ENCODE data around the gene BSCL2.
A peak's percentile ranks its signal among the peaks of the same experiment; 100 is the strongest.

Gene BSCL2

DNA sequence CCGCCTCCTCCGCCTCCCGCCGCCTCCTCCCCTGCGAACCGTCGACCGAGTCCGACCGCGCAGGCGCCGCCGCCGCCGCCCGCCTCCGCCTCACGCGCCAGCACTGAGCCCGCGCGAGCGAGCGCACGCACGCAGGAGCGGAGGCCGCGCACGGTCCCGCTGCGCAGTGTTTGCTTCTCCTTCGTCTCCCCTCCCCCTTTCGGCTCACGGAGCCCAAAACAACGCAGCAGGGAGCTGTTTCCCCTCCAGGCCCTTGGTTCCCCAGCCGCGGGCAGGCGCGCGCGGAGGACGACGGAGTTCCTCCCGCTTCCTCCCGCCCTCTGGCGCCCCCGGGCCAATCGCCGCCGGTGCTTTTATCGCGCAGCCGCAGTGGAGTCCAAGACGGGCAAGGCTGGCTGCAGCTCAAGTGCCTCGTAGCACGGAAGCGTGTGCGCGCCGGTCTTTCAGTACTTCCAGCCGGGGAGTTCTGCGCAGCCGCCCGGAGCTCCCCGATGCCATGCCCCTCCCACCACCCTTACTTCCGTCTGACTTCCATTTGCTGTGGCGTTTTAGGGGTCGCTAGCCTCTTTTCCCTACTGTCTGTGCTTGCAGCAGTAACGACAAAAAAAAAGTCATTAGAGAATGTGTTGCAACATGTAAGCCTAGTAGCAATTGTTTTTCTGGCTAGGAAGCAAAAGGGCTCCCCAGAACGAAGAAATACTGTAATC is 20.1 kb upstream of the BSCL2 start, which contains the start of gene HNRNPUL2:
TSS of gene HNRNPUL2 (minus strand) at position 293 of the 707 bp plus-strand sequence. CDS start 301 bp downstream, outside the sequence.
- peaks cover 22% of the 10 kb centered on the region for H3K36me3 Mint-ChIP-seq
- H3K9me3 Mint-ChIP-seq = no peaks in the 10 kb centered on the region
- peak within 1 kb of the TSS; percentile 94 for H3K4me3 Mint-ChIP-seq
- H3K27me3 Mint-ChIP-seq = no peaks in the 10 kb centered on the region
- H3K4me1 Mint-ChIP-seq = peaks cover 27% of the 10 kb centered on the region
- peak within 1 kb of the TSS; percentile 96 for H3K27ac Mint-ChIP-seq
- DNase-seq (ENCODE audit: low spot score in 2 of 2) (peak; percentile 95 to 97), ATAC-seq (ENCODE audit: low read depth) (peak; percentile 76)

DNA sequence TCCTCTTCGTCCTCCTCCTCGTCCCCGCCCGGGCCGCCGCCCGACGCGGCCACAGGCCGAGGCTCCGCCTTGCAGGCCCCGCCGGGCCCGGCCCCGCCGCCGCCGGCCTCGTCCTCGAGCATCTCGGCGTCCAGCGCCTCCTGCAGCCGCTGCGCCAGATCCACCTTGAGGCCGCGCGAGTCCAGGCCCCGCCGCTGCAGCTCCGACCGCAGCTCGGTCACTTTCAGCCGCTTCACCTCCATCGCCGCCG is 19.6 kb upstream of the BSCL2 start:
- H3K4me1 Mint-ChIP-seq = peaks cover 27% of the 10 kb centered on the region
- H3K27me3 Mint-ChIP-seq = no peaks in the 10 kb centered on the region
- H3K36me3 Mint-ChIP-seq = peaks cover 26% of the 10 kb centered on the region
- H3K9me3 Mint-ChIP-seq = no peaks in the 10 kb centered on the region
- ATAC-seq (ENCODE audit: low read depth) = peak; percentile 1
- peak overlapping the region; percentile 94 for H3K4me3 Mint-ChIP-seq
- no peak for DNase-seq (ENCODE audit: low spot score in 2 of 2)
- peak overlapping the region; percentile 96 for H3K27ac Mint-ChIP-seq

DNA sequence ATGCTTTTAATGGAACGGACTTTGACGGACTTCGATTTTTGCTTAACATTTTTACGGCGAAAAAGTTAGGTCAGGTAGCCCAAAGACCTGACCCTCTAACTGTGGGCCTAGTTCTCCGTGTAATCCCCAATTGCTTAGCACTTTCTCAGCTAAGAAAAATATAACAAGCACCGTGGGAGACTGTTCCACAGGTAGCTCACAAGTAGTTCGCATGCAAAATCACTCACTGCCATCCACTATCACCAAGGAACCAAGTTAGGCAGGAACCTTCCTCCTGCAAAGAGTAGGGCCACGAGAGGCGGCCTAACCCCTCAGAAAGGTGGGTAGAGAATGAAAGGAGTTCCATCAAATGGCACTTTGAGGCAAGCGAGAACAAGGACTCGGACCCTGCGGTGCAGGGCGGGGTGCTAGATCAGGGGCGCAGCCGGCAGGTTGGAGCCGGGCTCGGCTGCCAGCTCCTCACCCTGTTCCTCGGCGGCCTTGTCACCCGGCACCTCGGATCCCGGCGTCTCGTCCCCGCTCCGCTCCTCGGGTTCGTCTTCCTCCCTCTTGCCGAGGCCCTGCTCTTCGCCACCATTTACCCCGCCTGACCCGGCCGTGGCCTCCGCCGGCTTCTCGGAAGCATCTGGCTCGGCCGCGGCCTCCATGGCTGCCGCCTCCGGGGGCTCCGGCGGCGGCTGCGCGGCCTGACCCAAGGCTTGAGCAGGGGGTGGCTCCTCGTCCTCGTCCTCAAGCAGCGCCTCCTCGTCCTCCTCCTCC is 19.1 kb upstream of the BSCL2 start:
- peak overlapping the region; percentile 94 for H3K4me3 Mint-ChIP-seq
- peak overlapping the region; percentile 96 for H3K27ac Mint-ChIP-seq
- no peaks in the 10 kb centered on the region for H3K27me3 Mint-ChIP-seq
- H3K4me1 Mint-ChIP-seq = peaks cover 27% of the 10 kb centered on the region
- ATAC-seq (ENCODE audit: low read depth) = no peak
- peaks cover 31% of the 10 kb centered on the region for H3K36me3 Mint-ChIP-seq
- no peak for DNase-seq (ENCODE audit: low spot score in 2 of 2)
- H3K9me3 Mint-ChIP-seq = no peaks in the 10 kb centered on the region

DNA sequence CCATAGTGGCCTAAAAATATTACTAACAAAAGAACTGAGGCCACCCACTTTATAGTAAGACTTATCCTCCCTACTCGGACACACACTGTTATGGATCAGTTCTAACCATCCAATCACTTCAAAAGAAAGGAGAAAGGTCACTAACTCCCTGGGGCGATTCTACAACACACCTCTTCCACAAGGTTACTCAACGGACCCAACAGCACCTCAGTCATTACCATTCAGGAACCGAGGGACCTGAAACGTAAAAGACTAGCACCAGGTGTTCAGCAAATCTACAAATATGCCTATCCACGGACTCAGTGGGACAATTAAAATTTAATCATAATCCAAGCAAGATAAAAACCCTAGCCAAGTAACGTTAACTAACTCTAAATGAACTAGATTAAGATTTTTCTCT is 18.4 kb upstream of the BSCL2 start:
- H3K4me1 Mint-ChIP-seq = peaks cover 27% of the 10 kb centered on the region

DNA sequence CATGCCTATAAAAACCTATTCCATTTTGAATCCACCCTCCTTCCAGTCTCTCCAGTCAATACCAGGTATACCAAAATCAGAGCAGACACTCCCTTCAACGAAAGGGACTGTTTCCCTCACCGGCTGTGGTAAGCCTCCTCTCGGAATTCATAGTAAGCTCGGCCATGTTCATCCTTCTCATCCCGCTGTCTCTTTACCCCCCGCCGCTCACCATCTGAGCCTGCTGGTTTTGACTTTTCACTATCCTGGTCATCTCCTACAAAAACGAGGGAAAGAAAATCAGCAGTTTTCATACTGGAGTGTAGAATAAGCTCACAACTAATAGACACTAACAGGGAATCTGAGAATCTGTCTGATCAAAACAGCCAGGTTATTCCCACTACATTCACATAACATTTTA is 16.9 kb upstream of the BSCL2 start:
- Mint-ChIP-seq H3K36me3 (peaks cover 43% of the 10 kb centered on the region), H3K27ac (peak overlapping the region; percentile 18), H3K27me3 (no peaks in the 10 kb centered on the region), H3K4me3 (peak overlapping the region; percentile 33), H3K9me3 (no peaks in the 10 kb centered on the region), H3K4me1 (peaks cover 32% of the 10 kb centered on the region)
- ATAC-seq (ENCODE audit: low read depth) = no peak
- no peak for DNase-seq (ENCODE audit: low spot score in 2 of 2)

More for the DNA sequence above, 18.4 kb upstream of the BSCL2 start:
- no peak for ATAC-seq (ENCODE audit: low read depth)
- no peak for DNase-seq (ENCODE audit: low spot score in 2 of 2)
- Mint-ChIP-seq H3K36me3 (peaks cover 36% of the 10 kb centered on the region), H3K4me3 (peak overlapping the region; percentile 94), H3K27me3 (no peaks in the 10 kb centered on the region), H3K9me3 (no peaks in the 10 kb centered on the region), H3K27ac (peak overlapping the region; percentile 96)

DNA sequence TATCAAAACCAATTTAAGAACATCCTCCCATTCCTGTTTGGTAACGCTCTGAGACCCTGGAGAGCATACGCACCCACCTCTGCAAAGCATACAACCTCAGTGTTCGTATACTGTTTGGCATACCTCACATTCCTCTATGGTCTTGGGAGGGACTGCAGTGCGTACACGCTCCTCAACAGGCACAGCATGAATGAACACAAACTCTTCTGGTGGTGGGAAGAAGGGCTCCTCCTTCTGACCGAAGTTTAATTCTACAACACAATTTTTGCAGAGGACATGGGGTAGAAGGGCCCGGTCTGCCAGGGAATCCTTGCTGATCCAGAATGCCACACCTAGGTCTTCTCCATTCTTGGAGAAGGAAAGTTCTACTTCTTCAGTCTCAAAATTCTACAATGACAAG is 14.8 kb upstream of the BSCL2 start:
- Mint-ChIP-seq H3K4me1 (peaks cover 30% of the 10 kb centered on the region), H3K27me3 (no peaks in the 10 kb centered on the region), H3K27ac (no peak overlapping the region), H3K4me3 (no peak overlapping the region), H3K36me3 (peaks cover 49% of the 10 kb centered on the region), H3K9me3 (no peaks in the 10 kb centered on the region)
- ATAC-seq (ENCODE audit: low read depth) = no peak
- no peak for DNase-seq (ENCODE audit: low spot score in 2 of 2)

DNA sequence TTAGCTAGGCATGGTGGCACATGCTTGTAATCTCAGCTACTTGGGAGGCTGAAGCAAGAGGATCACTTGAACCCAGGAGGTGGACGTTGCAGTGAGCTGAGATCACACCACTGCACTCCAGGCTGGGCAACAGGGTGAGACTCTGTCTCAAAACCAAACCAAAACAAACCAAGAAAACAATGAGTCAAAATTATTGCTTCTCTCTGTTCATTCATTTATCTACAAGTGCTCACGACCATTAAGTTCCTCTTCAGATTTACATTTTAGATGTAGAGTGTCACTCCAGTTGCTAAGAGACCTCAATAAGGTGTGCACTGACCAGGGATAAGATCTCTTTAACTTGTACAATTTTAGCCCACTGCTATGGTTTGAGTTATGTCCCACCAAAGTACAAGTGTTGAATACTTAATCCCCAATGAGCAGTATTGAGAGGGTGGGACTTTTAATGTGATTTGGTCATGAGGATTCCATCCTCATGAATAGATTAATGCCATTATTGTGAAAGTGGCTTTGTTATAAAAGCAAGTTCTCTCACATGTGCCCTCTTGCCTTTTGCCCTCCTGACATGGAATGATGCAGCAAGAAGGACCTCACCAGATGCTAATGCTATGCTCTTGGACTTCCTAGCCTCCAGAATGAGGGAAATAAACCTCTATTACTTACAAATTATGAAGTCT is 12.2 kb upstream of the BSCL2 start:
- Mint-ChIP-seq H3K27me3 (no peaks in the 10 kb centered on the region), H3K4me3 (no peak overlapping the region), H3K9me3 (no peaks in the 10 kb centered on the region), H3K27ac (peak overlapping the region; percentile 41), H3K36me3 (peaks cover 51% of the 10 kb centered on the region), H3K4me1 (peaks cover 23% of the 10 kb centered on the region)
- DNase-seq (ENCODE audit: low spot score in 2 of 2) = no peak
- no peak for ATAC-seq (ENCODE audit: low read depth)

DNA sequence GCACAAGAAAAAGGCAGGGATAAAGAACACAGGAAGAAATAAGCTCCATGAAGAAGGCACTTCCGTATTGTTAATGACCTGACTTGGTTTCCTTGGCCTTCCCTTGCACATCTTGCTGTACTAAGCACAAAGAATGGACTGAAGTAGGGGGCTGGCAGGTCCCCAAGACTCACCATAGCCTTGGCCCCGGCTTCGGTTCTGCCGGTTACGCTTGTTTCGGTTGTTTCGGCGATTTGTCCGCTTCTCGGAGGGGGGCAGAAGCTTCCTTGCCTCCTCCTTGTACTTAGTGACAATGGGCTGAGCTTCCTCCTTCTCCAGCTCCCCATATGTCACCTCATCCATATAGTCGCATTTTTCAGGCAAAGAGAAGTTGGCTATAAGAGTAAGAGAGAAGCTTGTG is 9.6 kb upstream of the BSCL2 start:
- H3K9me3 Mint-ChIP-seq = no peaks in the 10 kb centered on the region
- peak overlapping the region; percentile 67 for H3K27ac Mint-ChIP-seq
- no peak for DNase-seq (ENCODE audit: low spot score in 2 of 2)
- H3K4me3 Mint-ChIP-seq = no peak overlapping the region
- H3K4me1 Mint-ChIP-seq = peaks cover 19% of the 10 kb centered on the region
- ATAC-seq (ENCODE audit: low read depth) = no peak
- H3K27me3 Mint-ChIP-seq = no peaks in the 10 kb centered on the region
- H3K36me3 Mint-ChIP-seq = peaks cover 45% of the 10 kb centered on the region

DNA sequence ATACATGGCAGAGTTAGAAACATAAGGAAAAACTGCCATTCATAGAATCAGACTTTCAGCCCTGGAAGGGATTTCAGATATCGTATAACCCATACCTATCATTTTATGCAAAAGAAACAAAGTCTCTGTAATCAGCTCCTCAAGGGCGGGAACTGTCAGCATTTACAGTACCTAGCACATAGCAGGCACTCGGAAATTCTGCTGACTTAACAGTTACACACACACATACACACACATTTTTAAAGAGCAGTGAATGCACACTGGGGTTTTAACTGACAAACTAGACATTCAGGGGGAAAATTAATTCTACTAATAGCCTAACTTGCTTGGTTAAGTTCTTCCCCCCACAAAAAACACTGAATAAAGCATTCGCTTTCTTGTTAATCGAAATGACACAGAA is 9.0 kb upstream of the BSCL2 start:
- ATAC-seq (ENCODE audit: low read depth) (no peak), DNase-seq (ENCODE audit: low spot score in 2 of 2) (no peak)
- Mint-ChIP-seq H3K27me3 (no peaks in the 10 kb centered on the region), H3K9me3 (no peaks in the 10 kb centered on the region), H3K36me3 (peaks cover 39% of the 10 kb centered on the region), H3K4me3 (no peak overlapping the region), H3K4me1 (peaks cover 19% of the 10 kb centered on the region), H3K27ac (no peak overlapping the region)

DNA sequence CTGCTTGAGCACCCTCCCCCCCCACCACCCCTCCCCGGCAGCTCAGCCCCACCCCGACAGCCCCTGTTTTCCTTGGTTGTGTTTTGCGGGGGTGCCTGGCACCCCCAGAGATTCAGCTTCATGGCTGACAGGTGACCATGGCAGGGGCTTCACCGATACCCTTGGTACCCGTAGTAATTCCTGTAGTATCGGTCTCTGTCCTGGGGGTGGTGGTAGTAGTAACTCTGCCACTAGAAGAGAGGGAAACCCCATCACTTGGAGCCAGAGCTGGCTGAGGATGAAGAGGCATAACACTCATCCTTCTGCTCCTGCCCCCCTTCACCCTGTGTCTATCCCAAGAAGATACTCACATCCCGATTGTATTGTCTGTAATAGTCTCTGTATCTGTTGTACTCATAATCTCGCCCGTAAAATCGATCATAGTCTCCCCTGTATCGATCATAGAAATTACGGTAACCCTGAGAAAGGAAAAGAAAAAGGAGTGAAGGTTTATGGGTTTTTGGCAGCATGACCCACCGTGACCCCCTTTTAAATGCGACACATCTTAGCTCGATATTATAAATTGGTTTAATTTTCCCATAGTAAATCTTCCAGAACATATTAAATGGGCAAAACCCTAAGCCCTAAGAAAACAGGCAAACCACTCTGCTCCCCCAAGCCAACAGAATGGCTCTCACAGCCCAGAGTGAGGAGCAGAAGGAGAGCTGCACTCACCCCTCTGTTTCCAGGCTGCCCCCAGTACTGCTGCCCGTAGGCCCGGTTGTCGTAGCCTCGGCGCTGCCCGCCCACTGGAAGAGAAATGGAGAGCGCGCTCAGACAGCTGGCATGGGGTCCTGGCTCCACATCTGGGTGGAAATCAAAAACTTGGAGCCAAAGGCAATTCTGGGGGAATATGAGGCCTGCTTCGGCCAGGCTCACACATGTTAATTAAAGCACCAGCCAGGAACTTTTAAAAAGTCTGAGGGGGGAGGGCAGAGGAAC is 8.2 kb upstream of the BSCL2 start:
- peaks cover 19% of the 10 kb centered on the region for H3K4me1 Mint-ChIP-seq
- no peaks in the 10 kb centered on the region for H3K9me3 Mint-ChIP-seq
- H3K4me3 Mint-ChIP-seq = no peak overlapping the region
- peak overlapping the region; percentile 60 for H3K27ac Mint-ChIP-seq
- no peak for ATAC-seq (ENCODE audit: low read depth)
- peaks cover 35% of the 10 kb centered on the region for H3K36me3 Mint-ChIP-seq
- H3K27me3 Mint-ChIP-seq = no peaks in the 10 kb centered on the region
- no peak for DNase-seq (ENCODE audit: low spot score in 2 of 2)

DNA sequence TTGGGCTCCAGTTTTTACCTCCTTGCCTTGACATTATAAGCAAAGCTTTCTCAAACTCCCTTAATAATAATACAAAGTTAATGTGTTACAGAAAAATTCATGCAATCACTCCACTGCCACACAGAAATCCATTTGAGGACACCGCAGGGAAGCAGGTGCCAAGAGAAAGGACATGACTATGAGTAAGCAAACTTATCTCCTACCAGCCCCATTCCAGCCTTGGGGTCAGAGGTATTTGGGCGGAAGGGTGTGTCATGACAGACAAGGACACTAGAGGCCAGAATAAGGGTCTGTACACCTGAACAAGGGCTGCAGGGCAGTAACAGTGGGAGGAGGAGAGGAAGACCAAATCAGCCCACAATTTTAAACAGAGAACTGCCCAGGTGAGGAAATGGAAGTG is 6.1 kb upstream of the BSCL2 start:
- no peaks in the 10 kb centered on the region for H3K27me3 Mint-ChIP-seq
- H3K9me3 Mint-ChIP-seq = no peaks in the 10 kb centered on the region
- peaks cover 28% of the 10 kb centered on the region for H3K36me3 Mint-ChIP-seq
- peak overlapping the region; percentile 73 for H3K27ac Mint-ChIP-seq
- H3K4me1 Mint-ChIP-seq = peaks cover 20% of the 10 kb centered on the region
- H3K4me3 Mint-ChIP-seq = no peak overlapping the region
- DNase-seq (ENCODE audit: low spot score in 2 of 2) = no peak
- ATAC-seq (ENCODE audit: low read depth) = no peak

DNA sequence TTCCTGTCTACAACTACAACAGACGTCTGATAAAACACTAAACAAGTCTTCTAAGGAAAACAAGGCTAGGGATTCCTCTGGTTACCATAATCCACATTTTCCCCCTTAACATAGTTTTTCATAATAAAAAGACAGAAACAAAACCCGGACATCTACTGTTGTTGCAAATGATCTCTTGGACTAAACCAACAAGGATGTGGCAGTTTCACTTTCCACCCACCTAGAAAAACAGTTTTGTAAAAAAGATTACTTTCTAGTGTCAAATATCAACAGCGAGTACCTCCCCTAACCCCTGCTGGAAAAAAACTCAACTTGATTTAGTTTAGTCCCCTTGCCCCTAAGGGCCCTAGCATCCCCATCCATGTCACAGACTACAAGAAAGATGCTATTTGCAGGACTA is 5.6 kb upstream of the BSCL2 start:
- H3K4me1 Mint-ChIP-seq = peaks cover 21% of the 10 kb centered on the region
- no peaks in the 10 kb centered on the region for H3K27me3 Mint-ChIP-seq
- no peaks in the 10 kb centered on the region for H3K9me3 Mint-ChIP-seq
- peaks cover 24% of the 10 kb centered on the region for H3K36me3 Mint-ChIP-seq
- no peak for ATAC-seq (ENCODE audit: low read depth)
- peak overlapping the region; percentile 73 for H3K27ac Mint-ChIP-seq
- H3K4me3 Mint-ChIP-seq = no peak overlapping the region
- no peak for DNase-seq (ENCODE audit: low spot score in 2 of 2)

DNA sequence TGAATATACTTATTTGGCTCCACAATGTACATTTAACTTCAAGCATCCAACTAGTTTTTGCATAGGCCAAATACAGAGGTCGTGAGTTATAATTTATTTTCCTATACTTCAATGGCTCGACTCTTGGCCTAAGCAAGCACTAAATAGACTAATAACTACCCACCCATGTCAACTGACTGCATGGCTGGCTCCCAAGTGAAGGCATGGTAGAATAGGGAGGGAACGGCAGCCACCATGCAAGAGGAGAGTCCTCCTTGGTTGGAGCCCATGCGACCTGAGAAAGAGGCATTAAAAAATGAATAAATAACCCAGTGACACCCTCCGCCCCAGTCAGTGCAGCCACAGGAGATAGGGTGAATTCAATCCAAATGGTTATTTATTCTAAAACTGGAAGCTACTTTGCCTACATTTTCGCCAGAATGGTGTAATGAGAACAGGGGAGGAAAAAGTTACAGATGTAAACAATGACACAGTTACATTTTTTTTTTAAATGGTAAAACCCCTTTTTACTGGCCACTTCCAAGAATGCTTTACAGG is 5.1 kb upstream of the BSCL2 start:
- Mint-ChIP-seq H3K4me3 (no peak overlapping the region), H3K9me3 (no peaks in the 10 kb centered on the region), H3K4me1 (peaks cover 26% of the 10 kb centered on the region), H3K27me3 (no peaks in the 10 kb centered on the region), H3K27ac (peak overlapping the region; percentile 73), H3K36me3 (peaks cover 23% of the 10 kb centered on the region)
- ATAC-seq (ENCODE audit: low read depth) (no peak), DNase-seq (ENCODE audit: low spot score in 2 of 2) (no peak)

Measured in memory B cell (primary cell).